DOHH2 (cell line): ENCODE results near the gene MLST8.

ENCODE experiments used
- H3F3A ChIP-seq: fragments of 200-600 bp; sonication (generic), shearing (Covaris generic); 2 replicates; pipeline ENCODE4 v1.6.0; 2016; ENCODE audit warnings: antibody characterized with exemption, mild to moderate bottlenecking; ENCODE audit not compliant: control insufficient read depth, insufficient read depth
- H3K27ac ChIP-seq: fragments of 200-600 bp; sonication (generic); 2 replicates; pipeline ENCODE4 v1.5.1; 2014; ENCODE audit warnings: low read depth, mild to moderate bottlenecking, low read length, moderate library complexity
- H3K27me3 ChIP-seq: fragments of 200-600 bp; sonication (generic); 2 replicates; pipeline ENCODE4 v1.6.1; 2014; ENCODE audit warnings: mild to moderate bottlenecking, low read length, mixed read lengths; ENCODE audit not compliant: control insufficient read depth
- H3K36me3 ChIP-seq: fragments of 200-600 bp; sonication (generic); 2 replicates; pipeline ENCODE4 v1.6.1; 2014; ENCODE audit warnings: mild to moderate bottlenecking, low read length, moderate library complexity, mixed read lengths; ENCODE audit not compliant: control insufficient read depth
- H3K4me1 ChIP-seq: fragments of 200-600 bp; sonication (generic); 2 replicates; pipeline ENCODE4 v1.6.1; 2014; ENCODE audit warnings: mild to moderate bottlenecking, low read length, mixed read lengths; ENCODE audit not compliant: control insufficient read depth
- H3K4me2 ChIP-seq: fragments of 200-600 bp; sonication (generic); 2 replicates; pipeline ENCODE4 v1.6.0; 2014; ENCODE audit warnings: mild to moderate bottlenecking, low read length, moderate library complexity
- H3K4me3 ChIP-seq: fragments of 200-600 bp; sonication (generic); 2 replicates; pipeline ENCODE4 v1.5.1; 2014; ENCODE audit warnings: mild to moderate bottlenecking, low read length, mixed read lengths
- H3K79me2 ChIP-seq: fragments of 200-600 bp; sonication (generic); 2 replicates; pipeline ENCODE4 v1.6.1; 2014; ENCODE audit warnings: mild to moderate bottlenecking, low read length, mixed read lengths; ENCODE audit not compliant: control insufficient read depth
- H3K9me2 ChIP-seq: fragments of 200-600 bp; sonication (generic); replicated peaks from 2 replicates; pipeline ENCODE4 v1.6.1; 2014; ENCODE audit warnings: mild to moderate bottlenecking, low read length, mixed read lengths; ENCODE audit not compliant: control insufficient read depth
- H3K9me3 ChIP-seq: fragments of 200-600 bp; sonication (generic); 2 replicates; pipeline ENCODE4 v1.6.1; 2014; ENCODE audit warnings: antibody characterized with exemption, low read length, mixed read lengths; ENCODE audit not compliant: control insufficient read depth, insufficient read depth
- H4K20me1 ChIP-seq: fragments of 200-600 bp; sonication (generic); 2 replicates; pipeline ENCODE4 v1.6.0; 2014; ENCODE audit warnings: low read depth, mild to moderate bottlenecking, antibody characterized with exemption, low read length, moderate library complexity; ENCODE audit not compliant: control insufficient read depth, insufficient read depth
- EZH2phosphoT487 ChIP-seq: fragments of 200-600 bp; sonication (generic); IDR thresholded peaks from 2 replicates; pipeline ENCODE4 v1.6.1; 2017; ENCODE audit warnings: borderline replicate concordance, mild to moderate bottlenecking, antibody characterized with exemption, low read length, moderate library complexity, mixed read lengths
- TF ChIP-seq, protein P1 (sequence below): fragments of 200-600 bp; sonication (generic); IDR thresholded peaks from one replicate; pipeline ENCODE4 v1.5.1; 2014; ENCODE audit warnings: antibody characterized with exemption, mild to moderate bottlenecking, low read depth, low read length; ENCODE audit not compliant: poor library complexity, severe bottlenecking

Gene MLST8

DNA sequence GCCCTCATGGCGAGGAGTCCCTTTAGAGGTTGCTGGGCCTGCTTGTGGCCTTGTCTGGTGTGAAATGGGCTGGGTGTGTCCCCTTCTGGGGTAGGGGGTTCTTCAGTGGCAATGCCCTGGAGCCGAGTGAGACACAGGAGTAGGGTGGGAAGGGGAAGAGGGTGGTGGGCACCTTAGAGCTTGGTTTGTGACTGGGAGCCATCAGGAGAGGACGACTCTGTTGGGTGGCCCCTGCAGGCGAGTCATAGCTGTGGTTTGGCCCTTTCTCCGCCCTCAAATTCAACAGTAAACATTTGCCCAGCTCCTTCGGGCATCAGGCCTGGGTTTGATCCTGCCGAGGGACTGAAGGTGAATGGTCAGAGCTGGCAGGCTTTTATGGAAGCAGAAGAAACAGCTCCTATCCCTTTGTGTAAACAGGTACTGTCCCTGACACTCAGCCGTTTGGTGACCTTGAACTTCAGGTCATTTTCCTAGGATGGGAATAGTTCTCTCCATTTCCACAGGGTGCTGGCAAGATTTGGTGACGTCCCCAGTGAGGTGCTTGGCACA is 21.1 kb downstream of the MLST8 start:
- Histone ChIP-seq H3K4me2 (no peak overlapping the region), H3K9me2 (no peaks in the 10 kb centered on the region), H3K9me3 (no peaks in the 10 kb centered on the region), H3F3A (0 out of 2 replicates have a peak, but pooled peaks cover 2% of the 10 kb centered on the region), H3K36me3 (peaks cover 37% of the 10 kb centered on the region), H3K4me3 (no peak overlapping the region), H3K79me2 (peaks cover 52% of the 10 kb centered on the region), H3K27ac (no peak overlapping the region), H4K20me1 (no peaks in the 10 kb centered on the region), H3K4me1 (peaks cover 11% of the 10 kb centered on the region), H3K27me3 (no peaks in the 10 kb centered on the region)
- TF ChIP-seq, protein P1, sequence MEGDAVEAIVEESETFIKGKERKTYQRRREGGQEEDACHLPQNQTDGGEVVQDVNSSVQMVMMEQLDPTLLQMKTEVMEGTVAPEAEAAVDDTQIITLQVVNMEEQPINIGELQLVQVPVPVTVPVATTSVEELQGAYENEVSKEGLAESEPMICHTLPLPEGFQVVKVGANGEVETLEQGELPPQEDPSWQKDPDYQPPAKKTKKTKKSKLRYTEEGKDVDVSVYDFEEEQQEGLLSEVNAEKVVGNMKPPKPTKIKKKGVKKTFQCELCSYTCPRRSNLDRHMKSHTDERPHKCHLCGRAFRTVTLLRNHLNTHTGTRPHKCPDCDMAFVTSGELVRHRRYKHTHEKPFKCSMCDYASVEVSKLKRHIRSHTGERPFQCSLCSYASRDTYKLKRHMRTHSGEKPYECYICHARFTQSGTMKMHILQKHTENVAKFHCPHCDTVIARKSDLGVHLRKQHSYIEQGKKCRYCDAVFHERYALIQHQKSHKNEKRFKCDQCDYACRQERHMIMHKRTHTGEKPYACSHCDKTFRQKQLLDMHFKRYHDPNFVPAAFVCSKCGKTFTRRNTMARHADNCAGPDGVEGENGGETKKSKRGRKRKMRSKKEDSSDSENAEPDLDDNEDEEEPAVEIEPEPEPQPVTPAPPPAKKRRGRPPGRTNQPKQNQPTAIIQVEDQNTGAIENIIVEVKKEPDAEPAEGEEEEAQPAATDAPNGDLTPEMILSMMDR = no peak
- TF ChIP-seq EZH2phosphoT487 = no peak

DNA sequence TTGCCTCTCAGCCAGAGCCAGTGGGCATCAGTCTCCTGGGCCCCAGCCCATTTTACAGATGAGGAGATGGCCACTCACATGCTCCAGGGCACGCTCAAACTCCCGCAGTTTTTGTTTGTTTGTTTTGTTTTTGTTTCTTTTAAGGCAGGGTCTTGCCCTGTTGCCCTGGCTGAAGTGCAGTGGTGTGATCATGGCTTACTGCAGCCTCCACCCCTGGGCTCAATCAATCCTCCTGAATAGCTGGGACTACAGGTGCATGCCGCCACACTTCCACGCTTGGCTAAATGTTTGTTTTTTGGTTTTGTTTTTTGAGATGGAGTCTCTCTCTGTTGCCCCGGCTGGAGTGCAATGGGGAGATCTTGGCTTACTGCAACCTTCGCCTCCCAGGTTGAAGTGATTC is 21.7 kb downstream of the MLST8 start:
- Histone ChIP-seq H3K9me3 (no peaks in the 10 kb centered on the region), H3K27ac (no peak overlapping the region), H3K9me2 (no peaks in the 10 kb centered on the region), H3K4me1 (peaks cover 11% of the 10 kb centered on the region), H3K36me3 (peaks cover 43% of the 10 kb centered on the region), H3K4me3 (no peak overlapping the region), H3K27me3 (no peaks in the 10 kb centered on the region), H3F3A (0 out of 2 replicates have a peak, but pooled peaks cover 2% of the 10 kb centered on the region), H4K20me1 (no peaks in the 10 kb centered on the region), H3K79me2 (peaks cover 52% of the 10 kb centered on the region), H3K4me2 (no peak overlapping the region)
- no peak for TF ChIP-seq EZH2phosphoT487
- TF ChIP-seq, protein P1 = no peak

DNA sequence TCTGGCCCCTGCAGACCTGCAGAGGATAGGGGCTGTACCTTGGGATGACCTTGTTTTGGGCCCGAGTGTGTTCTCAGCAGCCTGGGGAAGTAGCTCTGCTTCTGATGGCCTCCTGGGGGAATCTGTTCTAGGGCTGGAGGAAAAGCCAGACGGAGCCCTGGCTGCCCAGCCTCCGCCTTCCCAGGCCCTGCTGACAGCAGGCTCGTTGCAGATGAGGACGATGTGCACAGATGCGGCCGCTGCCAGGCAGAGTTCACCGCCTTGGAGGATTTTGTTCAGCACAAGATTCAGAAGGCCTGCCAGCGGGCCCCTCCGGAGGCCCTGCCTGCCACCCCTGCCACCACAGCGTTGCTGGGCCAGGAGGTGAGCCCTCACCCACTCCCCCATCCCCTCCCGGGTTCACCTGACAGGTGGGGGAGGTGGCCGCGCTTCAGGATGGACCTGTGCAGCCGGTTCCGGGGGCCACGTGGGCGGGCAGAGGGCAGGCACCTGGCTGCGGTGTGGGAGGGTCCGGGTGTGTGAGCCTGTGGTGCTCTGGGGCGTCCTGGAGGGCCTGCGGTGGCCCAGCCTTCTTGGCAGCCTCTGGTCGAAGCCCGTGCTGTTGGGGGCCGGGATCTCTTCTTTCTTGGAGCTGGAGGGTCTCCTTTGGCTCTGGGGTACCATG is 23.0 kb downstream of the MLST8 start:
- H3K79me2 ChIP-seq = peaks cover 52% of the 10 kb centered on the region
- H3K36me3 ChIP-seq = peaks cover 54% of the 10 kb centered on the region
- H4K20me1 ChIP-seq = no peaks in the 10 kb centered on the region

More for the DNA sequence above, 23.0 kb downstream of the MLST8 start:
- Histone ChIP-seq H3K4me1 (peaks cover 11% of the 10 kb centered on the region), H3K9me3 (no peaks in the 10 kb centered on the region), H3K4me3 (no peak overlapping the region), H3K9me2 (no peaks in the 10 kb centered on the region), H3K27ac (no peak overlapping the region), H3F3A (no peaks in the 10 kb centered on the region), H3K4me2 (no peak overlapping the region), H3K27me3 (no peaks in the 10 kb centered on the region)
- TF ChIP-seq EZH2phosphoT487 = no peak
- TF ChIP-seq, protein P1 = no peak
